K562 (cell line): ENCODE measurements around the gene HMX2. TPM values are rescaled to one million over a fixed set of nuclear protein-coding genes. Genes with fewer than 3 reads are reported as not detected.

Source experiments
- ARID4B ChIP-seq: sonication (generic); formaldehyde crosslinking; IDR thresholded peaks from 2 replicates; pipeline ENCODE4 v1.8.0; 2022; ENCODE audit warnings: mild to moderate bottlenecking, missing genetic modification reagents
- ATF6 ChIP-seq: sonication (generic); formaldehyde crosslinking; IDR thresholded peaks from 2 replicates; pipeline ENCODE4 v1.4.0; 2020; ENCODE audit warnings: mild to moderate bottlenecking, missing genetic modification reagents
- DLX4 ChIP-seq: fragments of 250-450 bp; sonication (Bioruptor Pico); IDR thresholded peaks from 2 replicates; pipeline ENCODE4 v1.6.1; 2021; ENCODE audit warnings: mild to moderate bottlenecking
- EGR1 ChIP-seq: fragments of 450-650 bp; conservative IDR thresholded peaks from 2 replicates; pipeline ENCODE4 v1.6.1; 2017; ENCODE audit warnings: mild to moderate bottlenecking
- EP400 ChIP-seq: fragments of 450-650 bp; IDR thresholded peaks from 2 replicates; pipeline ENCODE4 v1.6.1; 2017; ENCODE audit warnings: antibody characterized with exemption, mild to moderate bottlenecking, moderate library complexity
- HDAC2 ChIP-seq: fragments of 450-650 bp; IDR thresholded peaks from 2 replicates; pipeline ENCODE4 v1.6.1; 2016; ENCODE audit warnings: mild to moderate bottlenecking
- HDAC8 ChIP-seq: fragments of 450-650 bp; IDR thresholded peaks from 2 replicates; pipeline ENCODE4 v1.6.1; 2016; ENCODE audit warnings: mild to moderate bottlenecking, missing genetic modification characterization, moderate library complexity, missing compliant biosample characterization
- IFI16 ChIP-seq: fragments of 250-450 bp; sonication (Bioruptor Pico); IDR thresholded peaks from 2 replicates; pipeline ENCODE4 v2.1.2; 2022; ENCODE audit warnings: mild to moderate bottlenecking, inconsistent platforms
- MIER1 ChIP-seq: fragments of 450-650 bp; IDR thresholded peaks from 2 replicates; pipeline ENCODE4 v1.6.1; 2016; ENCODE audit warnings: antibody characterized with exemption, mild to moderate bottlenecking, low read depth
- MITF ChIP-seq: IDR thresholded peaks from 2 replicates; pipeline ENCODE4 v1.6.1; 2014; ENCODE audit warnings: antibody characterized with exemption
- NCOA6 ChIP-seq: fragments of 450-650 bp; IDR thresholded peaks from 2 replicates; pipeline ENCODE4 v1.6.1; 2017; ENCODE audit warnings: mild to moderate bottlenecking
- NR1H2 ChIP-seq: sonication (generic); formaldehyde crosslinking; IDR thresholded peaks from 2 replicates; pipeline ENCODE4 v1.4.0; 2020; ENCODE audit warnings: mild to moderate bottlenecking, missing genetic modification reagents
- PCBP1 ChIP-seq: fragments of 200-400 bp; formaldehyde crosslinking; IDR thresholded peaks from 2 replicates; pipeline ENCODE4 v1.6.1; 2018; ENCODE audit warnings: mild to moderate bottlenecking, low read depth, low read length; ENCODE audit not compliant: poor library complexity, severe bottlenecking
- SRSF9 ChIP-seq: fragments of 200-400 bp; formaldehyde crosslinking; IDR thresholded peaks from 2 replicates; pipeline ENCODE4 v1.6.1; 2017; ENCODE audit warnings: low read depth, low read length, borderline replicate concordance
- TAL1 ChIP-seq: fragments of 450-650 bp; IDR thresholded peaks from 2 replicates; pipeline ENCODE4 v1.6.1; 2016; ENCODE audit warnings: mild to moderate bottlenecking
- TCF3 ChIP-seq: sonication (generic); formaldehyde crosslinking; IDR thresholded peaks from 2 replicates; pipeline ENCODE4 v1.4.0; 2020; ENCODE audit warnings: mild to moderate bottlenecking, missing genetic modification reagents
- THRAP3 ChIP-seq: fragments of 450-650 bp; IDR thresholded peaks from 2 replicates; pipeline ENCODE4 v1.6.1; 2016; ENCODE audit warnings: mild to moderate bottlenecking, inconsistent platforms, borderline replicate concordance
- polyA plus RNA-seq, 8 experiments: library from polyadenylated mRNA; depleted of rRNA in 4 of 8; stranded (reverse) in 5 of 8; unstranded in 3 of 8; fragments of >200 nt; fragmentation: Nextera tagmentation in 2 of 8; fragmentation: Illumina TruSeq in 1 of 8; extraction: Ambion mirVana in 2 of 8; extraction: Trizol in 1 of 8; gene quantifications; 2 replicates each; pipeline versions ENCODE4 v1.2.1 to v1.2.3, GENCODE V29; 2011 to 2014; ENCODE audit warnings: inconsistent platforms in 1 of 8, missing spikeins in 1 of 8
- total RNA-seq, 7 experiments: library from RNA; depleted of rRNA in 6 of 7; stranded (reverse); fragments of >200 nt in 6 of 7; fragmentation: Illumina TruSeq in 2 of 7; extraction: Trizol in 2 of 7; gene quantifications; 2 replicates each; pipeline versions ENCODE4 v1.2.1 to v1.2.3, GENCODE V29; 2011 to 2021; ENCODE audit warnings: low replicate concordance in 1 of 7

The HMX2 gene
- total and polyA plus RNA-seq, 9 of the 15 experiments (the other 6 are each of a cell fraction or from before 2014, with no cell fraction given) = 0.07 to 0.58 (median 0.09) TPM; not detected in 2

GRCh38 chr10:123154092-123154710, 6.3 kb downstream of the HMX2 start, which contains the start of gene BUB3 (continued):
- TF ChIP-seq ARID4B (no peak), NCOA6 (no peak), SRSF9 (no peak), THRAP3 (no peak), TCF3 (CRISPR knock-in tag) (no peak), EGR1 (no peak), EP400 (peak; percentile 87), DLX4 (CRISPR knock-in tag) (no peak), MIER1 (no peak), HDAC8 (no peak), PCBP1 (no peak), NR1H2 (CRISPR knock-in tag) (no peak), TAL1 (no peak), MITF (no peak), HDAC2 (no peak), IFI16 (no peak), ATF6 (CRISPR knock-in tag) (no peak)
